ENCODE measurements around the gene TANC1. TPM values are rescaled to one million over a fixed set of nuclear protein-coding genes. Genes with fewer than 3 reads are reported as not detected.

TANC1 gene
- total RNA-seq, 1 donor from 2014 or later, result 45.0 TPM

GRCh38 chr2:159012142-159012541 lies 43.7 kb downstream of the TANC1 start:
- H3K9ac ChIP-seq (ENCODE audit: low read length), result no peak overlapping the region
- H3K36me3 ChIP-seq (ENCODE audit: insufficient read depth, low read length), result no peaks in the 10 kb centered on the region
- no peak for FAIRE-seq
- H3K9me3 ChIP-seq (ENCODE audit: insufficient read depth, low read depth, low read length), result peaks cover 5% of the 10 kb centered on the region
- no peak overlapping the region for H3K4me2 ChIP-seq (ENCODE audit: low read length)
- no peaks in the 10 kb centered on the region for H3K27me3 ChIP-seq (ENCODE audit: insufficient read depth, low read length)
- Mint-ChIP-seq H3K27ac (ENCODE audit: unreplicated experiment) (no peak overlapping the region), H3K36me3 (ENCODE audit: low read depth, unreplicated experiment) (peaks cover 39% of the 10 kb centered on the region), H3K4me3 (ENCODE audit: unreplicated experiment) (no peak overlapping the region), H3K4me1 (ENCODE audit: low read depth, unreplicated experiment) (peaks cover 31% of the 10 kb centered on the region), H3K9me3 (ENCODE audit: unreplicated experiment) (peaks cover 11% of the 10 kb centered on the region), H3K27me3 (ENCODE audit: low read depth, unreplicated experiment) (no peaks in the 10 kb centered on the region)
- no peak overlapping the region for H2AFZ ChIP-seq (ENCODE audit: low read depth, low read length)
- peaks cover 17% of the 10 kb centered on the region for H3K4me1 ChIP-seq (ENCODE audit: insufficient read depth, low read length)
- H3K4me3 ChIP-seq (ENCODE audit: insufficient read depth, low read depth, low read length), result no peak overlapping the region
- no peak overlapping the region for H3K27ac ChIP-seq (ENCODE audit: low read depth, low read length)
- peaks cover 34% of the 10 kb centered on the region for H4K20me1 ChIP-seq (ENCODE audit: insufficient read depth, low read length)
- peaks cover 71% of the 10 kb centered on the region for H3K79me2 ChIP-seq (ENCODE audit: insufficient read depth, low read length)
- no peak for TF ChIP-seq CTCF (IDR thresholded peaks at IDR 0.05; ENCODE audit: insufficient read depth, low read depth, low read length)
- no peak for DNase-seq (ENCODE audit: low read depth)

- peaks cover 11% of the 10 kb centered on the region for H3K9me3 Mint-ChIP-seq (ENCODE audit: unreplicated experiment)
- H3K4me1 Mint-ChIP-seq (ENCODE audit: low read depth, unreplicated experiment), result peaks cover 31% of the 10 kb centered on the region
- H3K36me3 Mint-ChIP-seq (ENCODE audit: low read depth, unreplicated experiment), result peaks cover 33% of the 10 kb centered on the region
- Histone ChIP-seq H4K20me1 (ENCODE audit: insufficient read depth, low read length) (peaks cover 33% of the 10 kb centered on the region), H3K79me2 (ENCODE audit: insufficient read depth, low read length) (peaks cover 70% of the 10 kb centered on the region), H3K27ac (ENCODE audit: low read depth, low read length) (no peak overlapping the region), H3K4me3 (ENCODE audit: insufficient read depth, low read depth, low read length) (no peak overlapping the region), H3K36me3 (ENCODE audit: insufficient read depth, low read length) (no peaks in the 10 kb centered on the region), H2AFZ (ENCODE audit: low read depth, low read length) (no peak overlapping the region), H3K4me2 (ENCODE audit: low read length) (no peak overlapping the region), H3K9me3 (ENCODE audit: insufficient read depth, low read depth, low read length) (peaks cover 5% of the 10 kb centered on the region), H3K27me3 (ENCODE audit: insufficient read depth, low read length) (no peaks in the 10 kb centered on the region), H3K4me1 (ENCODE audit: insufficient read depth, low read length) (peaks cover 17% of the 10 kb centered on the region), H3K9ac (ENCODE audit: low read length) (no peak overlapping the region)
- DNase-seq (ENCODE audit: low read depth), result no peak
- FAIRE-seq, result no peak
- no peaks in the 10 kb centered on the region for H3K27me3 Mint-ChIP-seq (ENCODE audit: low read depth, unreplicated experiment)
- TF ChIP-seq CTCF (IDR thresholded peaks at IDR 0.05; ENCODE audit: insufficient read depth, low read depth, low read length) (no peak), EZH2 (IDR thresholded peaks at IDR 0.05; ENCODE audit: insufficient read depth, low read length) (no peak)
- no peak overlapping the region for H3K27ac Mint-ChIP-seq (ENCODE audit: unreplicated experiment)
- no peak overlapping the region for H3K4me3 Mint-ChIP-seq (ENCODE audit: unreplicated experiment)
Observed at GRCh38 chr2:159013103-159013502, 44.7 kb downstream of the TANC1 start.

- no peak overlapping the region for H3K4me3 ChIP-seq (ENCODE audit: insufficient read depth, low read depth, low read length)
- peaks cover 43% of the 10 kb centered on the region for H4K20me1 ChIP-seq (ENCODE audit: insufficient read depth, low read length)
- H3K9me3 ChIP-seq (ENCODE audit: insufficient read depth, low read depth, low read length), result peaks cover 5% of the 10 kb centered on the region
- Mint-ChIP-seq H3K4me3 (ENCODE audit: unreplicated experiment) (no peak overlapping the region), H3K27ac (ENCODE audit: unreplicated experiment) (no peak overlapping the region), H3K9me3 (ENCODE audit: unreplicated experiment) (peaks cover 11% of the 10 kb centered on the region), H3K36me3 (ENCODE audit: low read depth, unreplicated experiment) (peaks cover 32% of the 10 kb centered on the region), H3K27me3 (ENCODE audit: low read depth, unreplicated experiment) (no peaks in the 10 kb centered on the region), H3K4me1 (ENCODE audit: low read depth, unreplicated experiment) (peaks cover 24% of the 10 kb centered on the region)
- no peak for FAIRE-seq
- peaks cover 71% of the 10 kb centered on the region for H3K79me2 ChIP-seq (ENCODE audit: insufficient read depth, low read length)
- H3K4me1 ChIP-seq (ENCODE audit: insufficient read depth, low read length), result peaks cover 8% of the 10 kb centered on the region
- H3K4me2 ChIP-seq (ENCODE audit: low read length), result no peak overlapping the region
- no peaks in the 10 kb centered on the region for H3K27me3 ChIP-seq (ENCODE audit: insufficient read depth, low read length)
- no peak overlapping the region for H3K27ac ChIP-seq (ENCODE audit: low read depth, low read length)
- no peak overlapping the region for H3K9ac ChIP-seq (ENCODE audit: low read length)
- DNase-seq (ENCODE audit: low read depth), result no peak
- H2AFZ ChIP-seq (ENCODE audit: low read depth, low read length), result no peak overlapping the region
- no peak for TF ChIP-seq EZH2 (IDR thresholded peaks at IDR 0.05; ENCODE audit: insufficient read depth, low read length)
- TF ChIP-seq CTCF (IDR thresholded peaks at IDR 0.05; ENCODE audit: insufficient read depth, low read depth, low read length), result no peak
- H3K36me3 ChIP-seq (ENCODE audit: insufficient read depth, low read length), result no peaks in the 10 kb centered on the region
Observed at GRCh38 chr2:159015174-159015573, 46.7 kb downstream of the TANC1 start.

All from astrocyte (in vitro differentiated cells and primary cell).